GM15510 (cell line): ENCODE results near the gene ARFIP2.

ENCODE experiments used
- POLR2A ChIP-seq: IDR thresholded peaks from 3 replicates; pipeline ENCODE4 v1.6.1; 2011; ENCODE audit warnings: borderline replicate concordance; ENCODE audit not compliant: insufficient read length; ENCODE audit errors: extremely low read depth

Gene ARFIP2

GRCh38 chr11:6433998-6434660 lies 47.0 kb downstream of the ARFIP2 start:
- no peak for TF ChIP-seq POLR2A

GRCh38 chr11:6431861-6432260 lies 49.3 kb downstream of the ARFIP2 start:
- TF ChIP-seq POLR2A, result no peak

- no peak for TF ChIP-seq POLR2A
These were observed 53.6 kb downstream of the ARFIP2 start for GRCh38 chr11:6427516-6427915.
